ENCODE results near the gene ATG7.

Gene ATG7

DNA sequence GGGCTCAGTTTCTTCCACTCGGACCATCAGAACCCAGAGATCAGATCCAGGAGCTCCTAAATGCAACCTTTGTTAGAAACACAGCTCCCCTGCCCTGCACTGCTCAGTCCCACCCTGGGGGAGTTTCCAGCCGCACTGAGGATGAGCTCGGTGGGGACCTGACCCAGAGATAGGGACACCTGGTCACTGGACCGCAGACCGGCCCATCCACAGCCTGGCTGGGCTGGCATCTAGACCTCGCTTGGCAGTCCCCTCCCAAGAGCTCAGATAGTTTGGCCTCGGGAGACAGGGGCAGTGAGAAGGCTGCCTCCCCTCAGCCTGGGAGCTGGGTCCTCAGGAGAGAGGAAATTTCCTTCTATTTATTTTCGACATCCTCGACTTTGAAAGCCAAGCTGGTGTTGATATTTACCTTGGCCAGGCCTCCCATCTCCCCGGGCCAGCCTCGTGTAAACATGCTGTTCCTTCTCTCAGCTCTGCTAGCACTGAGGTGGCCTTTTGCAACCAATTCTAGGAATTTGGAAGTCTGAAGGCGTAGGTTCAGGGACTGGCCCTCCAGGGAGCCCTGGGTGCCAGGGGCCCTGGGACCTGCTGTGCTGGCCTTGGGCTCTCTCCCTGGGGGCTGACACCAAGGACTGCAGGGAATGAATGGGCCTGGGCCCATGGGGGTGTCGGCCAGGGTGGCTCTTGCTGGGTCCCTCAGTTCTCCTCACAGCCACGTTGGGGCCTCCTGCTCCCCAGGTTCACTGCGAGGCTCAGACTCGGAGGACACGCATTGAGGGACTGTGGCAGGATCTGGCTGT is 281.4 kb downstream of the ATG7 start:
- peak; percentile 77 for DNase-seq (ENCODE audit: low read depth, low spot score)

DNA sequence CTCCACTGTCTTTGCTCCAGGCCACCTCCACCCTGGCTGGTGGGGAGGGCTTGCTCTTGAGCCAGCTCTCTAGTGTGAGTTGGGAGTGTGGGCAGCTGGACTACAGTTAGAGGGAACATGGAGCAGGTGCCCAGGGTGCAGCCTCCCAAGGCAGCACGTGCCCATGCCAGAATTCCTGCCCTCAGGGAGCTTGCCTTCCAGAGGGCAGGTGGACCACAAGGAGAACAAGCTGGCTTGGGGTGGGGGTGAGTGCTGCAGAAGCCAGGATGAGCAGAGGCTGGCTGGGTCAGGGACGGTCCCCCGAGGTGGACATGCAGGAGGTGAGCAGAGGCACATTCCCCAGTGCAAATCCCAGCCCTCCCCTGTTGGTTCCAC is 282.0 kb downstream of the ATG7 start:
- no peak for DNase-seq (ENCODE audit: low read depth, low spot score)

DNA sequence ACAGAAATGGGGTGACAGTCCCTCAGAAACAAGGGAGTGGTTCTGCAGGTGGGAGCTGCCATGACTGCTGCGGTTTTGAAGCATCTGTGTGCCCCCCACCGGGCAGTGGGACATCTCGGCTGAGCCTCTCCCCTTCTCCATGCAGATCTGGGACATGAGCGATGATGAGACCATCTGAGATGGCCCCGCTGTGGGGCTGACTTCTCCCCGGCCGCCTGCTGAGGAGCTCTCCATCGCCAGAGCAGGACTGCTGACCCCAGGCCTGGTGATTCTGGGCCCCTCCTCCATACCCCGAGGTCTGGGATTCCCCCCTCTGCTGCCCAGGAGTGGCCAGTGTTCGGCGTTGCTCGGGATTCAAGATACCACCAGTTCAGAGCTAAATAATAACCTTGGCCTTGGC is 282.5 kb downstream of the ATG7 start:
- DNase-seq (ENCODE audit: low read depth, low spot score), result no peak

DNA sequence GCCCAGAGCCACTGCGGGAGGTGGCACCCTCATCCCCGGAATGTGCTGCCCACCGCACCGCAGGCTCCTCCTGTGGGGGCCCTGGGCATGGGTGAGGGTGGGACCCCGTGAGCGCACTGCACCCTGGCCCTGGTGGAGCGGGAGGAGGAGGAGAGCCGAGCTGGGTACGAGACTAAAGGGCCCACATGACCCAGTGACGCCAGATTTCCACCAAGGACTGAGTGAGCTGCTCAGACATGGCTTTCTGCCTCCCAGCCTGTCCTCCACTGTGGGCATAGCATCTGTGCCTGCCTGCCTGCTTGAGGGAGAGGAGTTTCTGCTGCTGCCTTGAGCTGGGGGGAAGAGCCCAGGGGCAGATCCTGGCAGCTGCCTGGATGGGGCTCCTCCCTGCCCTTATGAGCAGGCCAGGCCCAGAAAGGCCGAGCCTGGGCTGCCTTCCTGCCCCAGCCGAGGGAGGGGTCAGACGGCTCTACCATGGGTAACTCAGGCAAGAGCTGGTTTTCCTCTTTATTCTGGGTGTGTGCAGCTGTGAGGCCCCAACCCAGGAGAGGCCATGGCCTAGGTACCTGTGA is 283.1 kb downstream of the ATG7 start:
- DNase-seq (ENCODE audit: low read depth, low spot score), result no peak

DNA sequence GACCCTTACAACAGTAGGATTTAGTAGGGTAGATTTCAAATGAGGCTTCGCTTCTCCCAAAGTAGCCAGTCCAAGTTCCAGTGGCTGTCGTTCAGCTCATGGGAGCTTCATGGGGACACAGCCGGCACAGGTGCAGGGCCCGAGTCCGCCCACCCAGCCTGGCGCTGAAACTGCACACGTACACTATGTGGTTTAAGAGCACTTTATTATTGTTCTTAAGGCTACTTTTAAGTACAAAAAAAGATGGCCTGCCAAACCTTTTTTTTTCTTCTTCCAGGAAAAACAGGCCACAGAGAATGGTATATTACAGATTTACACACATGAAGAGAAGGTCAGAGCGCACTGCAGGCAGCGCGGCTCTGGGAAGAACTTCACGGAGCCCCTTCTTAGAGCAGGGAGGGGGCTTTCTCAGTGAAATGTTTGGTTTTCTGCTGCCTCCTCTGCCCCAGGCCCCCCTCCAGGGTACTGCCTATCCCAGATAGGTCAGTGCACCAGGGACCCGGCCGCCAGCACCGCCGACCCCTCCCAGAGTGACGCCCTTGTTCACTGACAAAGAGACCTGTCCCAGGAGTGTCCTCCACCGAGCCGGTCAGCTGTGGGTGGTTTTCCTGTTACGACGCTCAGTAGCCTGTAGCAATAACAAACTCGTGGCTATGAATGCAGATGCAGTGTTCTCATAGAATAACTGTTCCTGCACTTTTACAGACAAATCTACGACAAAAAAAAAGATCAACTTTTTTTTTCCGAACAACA is 283.9 kb downstream of the ATG7 start:
- DNase-seq (ENCODE audit: low read depth, low spot score), result no peak

DNA sequence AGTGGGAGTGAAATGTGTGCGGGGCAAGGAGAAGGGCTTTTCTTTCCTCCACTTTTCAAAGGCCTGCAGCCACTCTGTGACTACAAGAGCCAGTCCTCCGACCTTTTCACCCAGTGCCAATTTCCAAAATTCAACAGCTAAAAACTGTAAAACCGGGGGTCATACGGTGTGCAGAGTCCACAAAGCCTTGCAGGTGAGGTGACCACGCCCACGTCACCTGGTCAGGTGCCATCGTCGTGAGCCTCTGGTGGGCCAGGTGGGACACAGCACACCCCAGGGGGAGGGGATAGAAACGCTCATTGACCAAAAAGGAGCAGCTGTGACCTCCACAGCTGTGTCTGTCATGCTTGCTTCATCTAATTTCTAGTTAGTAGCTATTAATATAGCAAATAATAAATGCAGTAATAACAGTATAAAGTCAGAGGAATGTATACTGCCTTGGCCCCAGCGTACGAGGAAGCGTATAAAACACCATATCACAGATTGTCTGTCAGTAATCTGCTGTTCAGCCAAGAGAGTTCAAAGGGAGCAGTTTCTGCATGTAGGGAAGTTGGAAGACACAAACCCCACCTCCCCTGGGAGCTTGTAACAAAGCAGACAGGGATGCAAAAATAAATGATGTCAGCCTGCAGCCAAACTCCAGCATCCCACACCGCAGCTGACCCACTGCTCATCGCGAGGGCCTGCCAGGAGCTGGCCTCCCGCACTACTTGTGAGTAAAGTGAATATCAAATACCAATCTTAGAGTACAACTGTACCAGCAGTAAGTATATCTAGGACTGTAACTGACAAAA is 284.9 kb downstream of the ATG7 start:
- DNase-seq (ENCODE audit: low read depth, low spot score), result peak; percentile 90

DNA sequence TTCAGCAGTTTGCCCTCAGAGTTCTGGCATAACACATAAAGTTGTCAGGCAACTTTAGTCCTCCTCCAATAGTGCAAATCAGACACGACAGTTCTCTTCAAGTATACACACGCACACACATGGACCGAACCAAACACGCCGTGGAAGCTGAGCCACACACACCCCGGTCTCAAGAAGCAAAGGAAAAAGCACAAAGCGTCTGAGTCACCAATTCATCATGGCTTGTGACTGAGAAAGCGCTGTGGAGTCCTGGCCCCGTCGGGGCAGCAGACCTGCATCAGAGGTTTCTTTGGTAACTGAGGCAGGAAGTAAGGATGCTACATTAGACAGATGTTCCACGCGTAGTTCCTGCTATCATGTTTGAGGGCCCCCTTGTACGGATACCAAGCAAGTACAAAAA is 285.8 kb downstream of the ATG7 start:
- peak; percentile 83 for DNase-seq (ENCODE audit: low read depth, low spot score)

DNA sequence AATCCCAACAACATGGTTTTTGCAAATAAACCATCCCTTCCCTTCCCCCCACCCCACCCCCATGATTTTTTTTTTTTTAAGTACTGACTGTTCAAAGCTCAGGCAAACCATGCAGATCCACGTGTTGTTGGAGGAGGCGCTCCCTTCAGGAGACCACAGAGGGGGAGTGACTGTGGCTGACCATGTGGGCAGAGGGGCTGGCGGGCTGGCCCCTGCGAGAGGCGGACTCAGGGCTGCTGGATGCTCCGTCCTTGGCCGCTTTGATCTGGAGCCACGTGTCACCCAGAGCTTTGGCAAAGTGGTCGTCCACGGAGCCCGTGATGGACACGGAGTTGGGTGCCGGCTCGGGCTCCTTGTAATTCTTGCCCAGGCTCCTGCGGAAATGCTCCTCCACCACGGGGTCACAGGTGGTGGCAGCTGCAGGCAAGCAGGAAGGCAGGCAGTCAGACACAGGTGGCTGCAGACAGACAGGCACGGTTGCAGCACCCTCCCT is 286.3 kb downstream of the ATG7 start:
- peak; percentile 52 for DNase-seq (ENCODE audit: low read depth, low spot score)

DNA sequence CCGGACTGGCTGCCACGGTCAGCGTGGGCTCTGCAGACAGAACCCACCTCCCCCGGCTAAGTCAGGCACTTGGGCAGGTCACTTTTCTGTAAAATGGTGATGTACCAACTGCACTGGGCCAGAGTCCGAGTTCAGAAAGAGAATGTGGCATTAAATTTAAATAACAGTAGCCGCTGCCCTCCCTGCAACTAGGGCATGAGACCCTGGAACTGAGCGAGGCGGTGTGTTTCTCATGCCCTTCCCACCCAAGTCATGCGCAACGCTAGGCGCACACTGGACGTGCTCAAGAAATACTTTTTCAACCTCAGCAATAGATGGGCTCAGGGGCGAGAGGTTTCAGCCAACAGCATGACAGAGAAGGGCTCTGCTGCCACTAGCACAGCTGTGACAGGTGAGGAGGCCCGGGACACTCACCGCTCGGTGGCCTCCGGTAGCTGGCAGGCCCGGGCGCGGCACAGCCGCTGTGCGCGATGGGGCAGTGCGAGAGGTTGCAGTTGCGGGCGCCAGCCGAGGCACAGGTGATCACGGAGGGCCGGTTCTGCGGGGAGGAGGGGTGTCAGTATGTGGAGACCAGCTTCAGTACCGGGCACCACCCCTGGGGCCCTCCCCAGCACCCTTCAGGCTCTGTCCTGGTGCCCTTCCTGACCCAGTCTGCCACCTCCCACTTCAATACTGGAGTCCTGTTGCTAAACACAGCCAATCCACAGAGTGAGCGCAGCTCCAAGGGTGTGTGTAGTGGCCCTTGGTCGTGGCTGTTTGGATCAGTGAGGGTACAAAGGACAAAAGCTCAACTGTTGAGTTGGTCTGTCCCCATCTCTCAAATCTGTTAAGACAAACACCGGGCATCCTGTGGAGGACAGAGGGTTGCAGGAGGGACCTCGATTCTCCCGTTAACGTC is 287.0 kb downstream of the ATG7 start:
- no peak for DNase-seq (ENCODE audit: low read depth, low spot score)

DNA sequence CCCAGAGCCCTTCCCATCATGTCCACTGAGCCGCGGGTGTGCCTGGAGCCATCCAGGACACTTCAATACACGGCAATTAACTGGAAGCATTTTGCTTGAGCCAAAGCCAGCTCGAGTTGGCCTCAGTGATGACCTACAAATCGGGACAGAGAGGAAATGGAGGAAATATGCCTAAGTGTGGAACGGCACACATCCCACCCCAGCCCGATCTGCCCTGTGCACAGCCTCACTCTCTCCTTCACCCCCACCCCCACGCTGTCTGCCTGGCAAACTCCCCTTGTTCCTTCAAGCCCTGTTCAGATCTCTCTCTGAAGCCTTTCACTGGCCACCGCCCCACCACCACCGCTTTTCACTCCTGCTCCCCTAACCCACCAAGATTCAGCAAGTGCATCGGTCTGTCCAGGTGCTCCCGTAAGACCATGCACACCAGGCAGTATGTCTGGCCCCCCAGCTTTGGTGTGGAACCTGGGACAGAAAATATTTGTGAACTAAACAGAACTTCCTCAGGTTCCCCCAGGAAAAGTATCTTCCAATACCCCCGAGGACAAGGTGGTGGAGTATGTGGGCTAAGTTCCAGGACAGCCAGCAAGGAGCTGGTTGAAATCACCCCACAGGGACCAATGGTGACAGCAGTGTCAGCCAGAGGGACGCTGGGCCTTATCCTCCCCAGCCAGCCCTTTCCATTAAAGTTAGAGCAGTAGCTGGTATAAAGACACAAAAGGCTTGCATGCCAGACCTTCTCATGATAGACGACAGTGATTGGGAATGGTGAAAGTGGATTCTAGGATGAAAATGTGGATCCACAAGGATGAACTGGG is 287.8 kb downstream of the ATG7 start:
- DNase-seq (ENCODE audit: low read depth, low spot score), result no peak

DNA sequence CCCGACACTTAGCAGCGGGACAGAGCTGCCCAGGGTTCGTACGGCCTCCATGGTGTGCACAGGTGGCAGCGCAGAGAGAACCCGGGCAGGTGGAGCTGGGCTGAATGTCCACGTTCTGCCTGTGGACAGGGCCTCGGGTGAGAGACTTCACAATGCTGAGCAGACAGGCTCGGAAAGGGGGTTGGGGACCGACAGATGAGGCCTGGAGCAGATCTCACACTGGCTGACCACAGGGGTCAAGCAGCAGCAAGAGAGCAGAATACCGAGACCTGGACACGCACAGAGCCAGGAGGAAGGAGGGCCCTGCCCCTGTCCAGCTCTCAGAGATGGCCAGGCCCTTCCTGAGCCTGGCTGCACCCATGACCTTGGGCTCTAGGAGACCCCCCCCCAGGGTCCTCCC is 288.5 kb downstream of the ATG7 start:
- DNase-seq (ENCODE audit: low read depth, low spot score), result no peak

DNA sequence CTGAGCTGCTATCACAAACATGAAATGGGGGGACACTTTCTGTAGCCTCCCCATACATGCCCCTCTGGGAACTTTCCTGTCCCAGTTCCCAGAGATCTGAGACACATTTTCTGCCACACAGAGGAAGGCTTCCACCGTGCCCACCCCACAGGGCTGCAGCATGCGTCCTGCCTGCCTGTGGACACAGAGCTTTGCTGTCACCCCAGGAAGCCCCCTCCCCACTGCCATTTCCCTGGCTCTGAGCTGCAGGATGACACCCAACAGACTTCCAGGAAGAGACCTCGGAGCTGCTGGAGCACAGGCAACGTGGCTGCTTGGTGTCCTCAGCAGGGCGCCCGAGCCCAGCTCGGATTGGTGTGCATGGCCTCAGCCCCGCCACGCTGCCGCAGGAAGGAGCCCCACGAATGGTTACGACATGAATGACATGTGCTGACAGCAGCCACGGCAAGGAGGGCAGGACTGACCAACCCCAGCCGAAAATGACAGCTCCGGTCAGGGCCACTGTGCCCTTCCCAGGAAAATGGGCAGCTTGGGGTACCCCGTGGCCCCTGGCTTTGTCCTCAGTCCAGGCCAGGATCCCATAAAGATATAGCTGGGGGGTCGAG is 290.2 kb downstream of the ATG7 start:
- DNase-seq (ENCODE audit: low read depth, low spot score), result no peak

DNA sequence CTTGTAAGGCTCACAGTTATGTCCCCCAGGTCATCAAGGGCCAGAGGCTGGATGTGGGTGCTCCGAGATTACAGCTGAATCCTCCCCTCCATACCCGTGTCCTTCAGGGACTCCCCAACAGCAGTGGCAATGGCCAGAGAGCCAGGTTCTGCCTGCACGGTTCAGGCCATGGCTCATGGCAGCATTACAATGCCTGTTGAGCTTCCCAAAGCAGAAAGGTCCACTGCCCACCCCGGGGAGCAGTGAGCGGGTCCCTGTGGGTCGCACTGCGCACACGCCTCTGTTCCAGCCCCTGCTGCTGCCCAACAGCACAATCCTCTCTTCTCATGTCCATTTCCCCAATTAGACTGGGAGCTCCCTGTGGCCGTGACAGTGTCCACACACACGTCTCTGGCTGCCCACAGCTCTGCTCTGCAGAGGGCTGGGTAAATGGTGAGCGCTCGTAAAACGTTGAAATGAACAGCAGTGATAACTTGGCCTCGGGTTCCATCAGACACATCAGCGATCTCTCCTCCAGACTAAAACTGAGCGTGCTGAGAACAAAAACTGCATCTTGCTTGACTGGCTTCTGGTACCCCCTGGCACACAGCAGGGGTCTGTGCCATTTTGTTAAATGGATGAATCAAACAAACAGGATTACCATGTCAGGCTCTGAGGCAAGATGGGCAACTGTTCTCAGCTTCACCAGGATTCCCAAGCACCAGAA is 291.1 kb downstream of the ATG7 start:
- DNase-seq (ENCODE audit: low read depth, low spot score), result no peak

DNA sequence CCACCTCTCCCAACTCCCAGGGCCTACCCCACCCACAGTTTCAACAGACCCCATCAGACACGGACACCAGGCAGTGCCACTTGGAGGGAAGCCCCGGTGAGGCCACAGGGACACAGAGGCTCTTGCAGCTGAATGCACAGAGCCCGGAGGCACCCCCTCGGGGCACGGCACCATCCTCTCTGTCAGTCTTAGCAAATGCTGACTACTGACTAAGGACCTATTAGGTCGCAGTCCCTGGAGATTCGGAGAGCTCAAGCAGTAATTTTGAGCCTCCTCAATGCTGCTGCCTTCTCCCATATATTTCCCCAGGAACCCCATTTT is 291.6 kb downstream of the ATG7 start:
- DNase-seq (ENCODE audit: low read depth, low spot score), result no peak

DNA sequence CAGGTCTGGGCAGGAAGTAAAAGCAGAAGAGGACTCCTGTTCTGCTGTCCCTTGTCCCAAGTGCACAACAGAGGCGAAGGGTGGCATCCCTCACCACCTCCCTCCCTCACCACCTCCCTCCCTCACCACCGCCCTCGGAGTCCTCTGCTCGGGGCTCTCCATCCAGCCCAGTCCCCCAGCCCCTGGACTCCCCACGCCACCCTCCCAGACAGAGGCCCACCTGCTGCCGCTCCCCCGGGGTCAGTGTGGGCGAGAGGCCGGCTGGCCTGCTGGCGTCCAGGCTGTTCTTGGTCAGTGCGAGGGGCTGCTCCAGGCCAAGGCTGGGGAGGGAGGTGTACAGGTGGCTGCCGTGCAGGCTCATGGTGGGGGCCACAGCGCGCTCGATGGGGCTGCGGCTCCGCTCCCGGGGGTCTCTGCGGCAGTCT is 292.4 kb downstream of the ATG7 start:
- no peak for DNase-seq (ENCODE audit: low read depth, low spot score)

DNA sequence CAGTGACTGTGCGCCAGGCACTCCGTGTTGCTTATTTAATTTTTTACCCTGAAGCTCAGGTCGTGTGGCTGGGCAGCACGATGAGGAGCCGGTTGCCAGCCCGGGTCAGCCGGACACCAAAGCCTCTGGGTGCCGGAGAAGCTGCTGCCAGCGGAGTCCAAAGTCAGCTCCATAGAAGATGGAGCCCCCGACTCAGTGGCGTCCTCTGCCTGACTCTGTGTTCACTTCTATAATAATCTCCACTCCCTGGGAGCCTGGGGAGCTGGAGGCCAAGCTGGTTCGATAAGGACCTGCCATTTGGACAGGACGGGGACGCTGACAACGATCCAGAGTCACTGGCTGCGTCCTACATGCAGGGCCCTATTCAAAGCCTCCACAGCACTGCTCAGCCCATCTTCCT is 292.9 kb downstream of the ATG7 start:
- DNase-seq (ENCODE audit: low read depth, low spot score), result no peak

DNA sequence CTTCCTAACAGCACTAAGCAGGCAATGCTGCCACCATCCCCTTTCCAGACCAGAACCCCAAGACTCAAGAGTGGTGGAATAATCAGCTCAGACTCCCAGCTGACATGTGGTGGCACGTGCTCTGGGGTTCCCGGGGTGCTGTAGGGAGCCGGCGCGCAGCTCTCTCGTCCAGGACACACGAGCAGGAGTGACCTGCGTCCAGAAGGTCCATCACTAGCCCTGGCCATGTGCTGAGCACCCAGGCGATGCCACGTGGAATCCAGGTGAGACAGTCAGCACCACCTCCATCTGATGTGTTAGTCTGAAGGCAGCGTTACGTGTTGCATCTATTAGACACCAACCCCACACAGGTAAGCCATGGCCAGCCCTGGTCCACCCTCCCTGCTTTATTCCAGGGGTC is 293.3 kb downstream of the ATG7 start:
- DNase-seq (ENCODE audit: low read depth, low spot score), result no peak

DNA sequence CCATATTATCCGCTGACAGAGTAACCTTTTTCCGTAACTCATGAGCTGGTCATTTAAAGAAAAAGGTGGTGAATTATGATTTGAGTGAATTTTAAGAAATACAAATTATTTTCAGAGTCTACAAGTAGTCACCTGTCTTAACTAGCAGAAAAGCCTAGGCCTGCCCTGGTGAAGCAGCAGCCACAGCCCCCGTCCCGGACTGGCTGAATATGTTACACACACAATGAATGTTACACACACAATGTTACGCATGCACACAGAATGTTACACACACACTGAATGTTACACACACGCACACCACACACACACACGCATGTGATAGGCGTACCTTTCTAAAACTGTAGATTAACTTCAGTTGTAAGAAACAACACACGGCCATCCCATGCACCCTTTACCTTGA is 293.7 kb downstream of the ATG7 start:
- DNase-seq (ENCODE audit: low read depth, low spot score), result no peak

DNA sequence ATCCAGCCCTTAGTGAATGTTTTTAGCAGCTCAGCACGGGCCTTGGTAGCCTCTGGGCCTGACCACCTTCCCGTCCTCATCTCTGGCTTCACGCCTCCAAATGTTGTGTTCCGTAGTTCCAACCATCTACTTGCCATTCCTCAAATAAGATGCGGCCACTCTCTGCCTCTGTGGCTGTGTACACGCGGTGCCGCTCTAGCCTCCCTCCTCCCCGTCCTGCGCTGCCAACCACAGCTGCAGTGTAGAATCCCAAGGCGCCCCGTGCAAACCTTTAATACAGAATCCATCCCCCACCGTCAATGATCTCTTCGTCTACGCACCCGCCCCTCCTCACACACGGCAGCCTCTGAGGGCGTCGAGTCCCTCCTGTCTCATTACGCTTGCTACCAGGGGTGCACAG is 294.3 kb downstream of the ATG7 start:
- DNase-seq (ENCODE audit: low read depth, low spot score), result no peak
